ENCODE results near the gene EPB41.
"Not testable (repeated sequence)": the region's sequence is repeated elsewhere in the genome, so short reads cannot be mapped to it uniquely, and the experiment has no call there.

EPB41 gene

DNA sequence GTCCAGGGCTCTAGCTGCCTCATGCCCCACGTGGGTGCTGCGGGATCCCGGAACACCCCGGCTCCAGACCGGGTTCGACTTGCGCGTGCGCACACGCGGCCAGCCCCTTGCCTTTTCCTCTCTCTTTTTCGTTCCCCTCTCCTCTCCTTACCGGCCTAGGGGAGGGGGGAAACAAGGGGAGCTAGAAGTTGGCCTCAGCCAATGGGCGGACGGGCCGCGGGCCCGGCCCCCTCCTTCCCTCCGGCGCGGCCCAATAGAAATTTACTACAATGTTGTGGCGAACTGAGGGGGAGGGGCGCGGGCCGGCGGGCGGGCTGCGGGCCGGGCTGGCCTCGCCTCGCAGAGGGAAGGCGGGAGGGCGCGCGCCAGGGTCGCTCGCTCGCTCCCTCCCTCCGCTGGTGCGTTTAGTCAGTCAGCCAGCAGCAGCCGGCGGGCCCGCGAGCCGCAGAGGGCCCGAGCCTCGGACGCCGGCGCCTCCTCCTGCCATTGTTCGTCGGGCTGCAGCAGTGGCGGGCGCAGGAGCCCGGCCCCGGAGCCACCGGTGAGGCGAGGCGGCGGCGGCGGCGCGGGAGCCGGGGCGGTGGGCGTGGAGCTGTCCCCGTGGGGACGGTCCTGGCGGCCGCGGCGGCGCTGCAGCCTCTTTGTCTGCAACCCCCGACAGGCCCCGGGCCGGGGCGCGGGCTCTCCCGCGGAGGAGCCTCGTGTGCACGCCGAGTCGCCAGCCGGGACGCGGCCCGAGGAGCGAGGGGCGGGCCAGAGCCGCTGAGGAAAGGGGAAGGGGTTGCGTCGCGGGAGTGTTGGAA is at the start of gene EPB41:
EPB41 (plus strand) TSS at position 342 of the 803 bp plus-strand sequence. CDS start 72,869 bp downstream, outside the sequence.
- DNase-seq, result peak; percentile 90 to 95

DNA sequence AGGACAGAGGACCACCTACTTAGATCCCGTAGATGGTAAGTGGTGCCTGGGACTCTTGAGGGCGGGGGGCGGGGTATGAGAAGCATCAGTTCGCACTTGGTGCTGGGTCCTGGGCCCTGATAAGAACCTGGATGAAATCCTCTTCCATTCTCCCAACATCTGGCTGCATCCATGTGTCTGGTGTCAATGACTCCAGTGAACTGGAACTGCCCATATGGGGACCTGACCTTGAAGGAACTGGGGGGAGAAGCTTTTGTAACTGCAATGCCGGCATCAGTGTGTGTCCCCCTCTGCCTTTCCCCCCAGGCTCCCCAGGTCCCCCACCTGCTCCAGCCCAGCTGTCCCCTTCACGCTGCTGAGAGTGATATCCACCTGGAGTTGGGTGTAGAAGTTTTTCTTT is 49.7 kb upstream of the EPB41 start:
- DNase-seq, result no peak

DNA sequence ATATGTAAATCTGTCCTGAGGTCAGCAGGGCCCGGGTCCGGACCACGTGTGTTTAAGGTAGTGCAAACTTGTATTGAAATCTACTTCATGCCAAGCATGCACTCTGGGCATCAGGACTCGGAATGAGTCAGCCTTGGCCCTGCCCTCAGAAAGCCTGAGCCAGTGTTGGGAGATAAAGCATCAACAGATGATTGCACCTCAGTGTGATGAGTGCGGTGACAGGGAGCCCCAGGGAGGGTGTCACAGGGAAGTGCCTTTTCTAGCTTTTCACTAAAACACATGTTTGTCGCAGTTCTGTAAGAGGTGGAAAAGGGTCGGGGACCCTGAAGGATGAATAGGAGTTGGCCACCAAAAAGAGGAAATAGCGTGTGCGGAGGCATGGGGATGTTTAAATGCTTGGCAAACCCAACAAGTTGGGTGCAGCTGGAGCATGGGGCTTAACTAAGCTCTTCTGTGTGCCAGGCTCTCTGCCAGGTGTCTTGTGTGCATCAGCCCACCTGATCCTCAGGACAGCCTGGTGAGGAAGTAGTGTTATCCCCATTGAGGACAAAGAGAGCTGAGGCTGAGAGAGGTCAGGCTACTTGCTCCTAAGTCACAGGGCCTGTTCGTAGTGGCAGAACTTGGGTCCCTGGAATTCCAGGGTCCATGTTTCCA is 48.2 kb upstream of the EPB41 start:
- DNase-seq, result no peak

DNA sequence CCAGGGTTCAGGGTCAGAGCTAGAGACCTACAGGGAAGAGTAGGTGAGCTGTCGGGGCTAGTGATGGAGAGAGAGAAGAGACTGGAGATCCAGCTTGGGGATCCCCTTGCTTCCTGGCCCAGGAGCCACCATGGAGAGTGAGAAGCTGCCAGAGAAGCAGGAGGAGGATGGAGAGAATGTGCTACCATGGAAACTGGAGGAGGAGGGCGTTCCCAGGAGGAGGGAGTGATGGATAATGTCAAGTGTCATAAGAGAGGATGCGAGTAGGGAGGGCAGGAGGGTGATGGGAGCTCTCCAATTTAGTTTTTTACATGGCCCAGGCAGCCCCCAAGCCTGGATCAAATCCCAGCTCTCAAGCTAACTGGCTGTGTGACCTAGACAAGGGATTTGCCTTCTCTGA is 46.5 kb upstream of the EPB41 start:
- no peak for DNase-seq

DNA sequence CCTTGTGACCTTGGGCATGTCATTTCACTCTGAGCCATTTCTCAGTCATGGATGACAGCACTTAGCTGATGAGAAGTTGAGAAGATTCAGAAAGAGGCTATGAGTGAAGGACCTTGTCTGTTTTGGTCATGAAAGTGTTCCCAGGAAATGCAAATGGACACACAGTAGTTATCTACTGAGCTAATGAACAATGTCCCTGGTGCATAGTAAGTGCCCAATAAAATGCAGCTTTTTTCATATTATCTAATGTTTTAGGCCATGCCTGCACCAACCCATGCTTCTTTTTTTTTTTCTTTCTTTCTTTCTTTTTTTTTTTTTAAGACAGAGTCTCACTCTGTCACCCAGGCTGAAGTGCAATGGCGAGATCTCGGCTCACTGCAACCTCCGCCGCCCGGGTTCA is 44.4 kb upstream of the EPB41 start:
- no peak for DNase-seq

DNA sequence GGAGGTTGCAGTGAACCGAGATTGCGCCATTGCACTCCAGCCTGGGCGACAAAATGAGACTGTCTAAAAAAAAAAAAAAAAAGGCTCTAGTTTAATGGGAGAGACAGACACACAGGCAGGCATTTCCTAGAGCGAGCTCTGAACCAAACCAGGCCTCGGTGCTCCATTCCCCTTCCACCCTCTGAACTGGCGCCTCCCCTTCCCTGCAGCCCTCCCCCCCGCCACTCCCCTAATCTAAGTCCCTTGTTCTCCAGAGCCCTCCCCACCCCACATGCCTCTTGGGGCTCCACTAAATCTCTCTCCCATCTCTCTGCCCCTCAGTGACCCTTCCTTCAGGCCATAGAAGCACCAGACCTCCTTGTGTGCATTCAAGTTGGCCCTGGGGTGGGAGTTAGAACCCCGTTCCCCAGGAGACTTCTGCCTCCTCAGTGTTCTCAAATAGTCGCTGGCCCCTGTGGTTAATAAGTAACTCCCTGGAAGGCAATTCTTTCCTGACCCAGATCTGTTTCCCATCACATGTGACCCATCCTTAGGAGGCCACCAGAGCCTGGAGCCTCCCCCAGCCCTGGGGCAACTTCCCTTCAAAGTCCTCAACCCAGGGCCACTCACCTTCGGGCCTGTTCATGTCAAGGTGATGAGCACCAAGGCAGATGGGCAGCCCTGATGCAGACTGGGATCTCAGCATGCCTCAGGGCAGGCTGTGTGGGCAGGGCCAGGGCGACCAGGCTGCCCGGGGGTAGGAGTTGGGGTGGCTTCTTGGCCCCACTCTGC is 42.6 kb upstream of the EPB41 start:
- no peak for DNase-seq

DNA sequence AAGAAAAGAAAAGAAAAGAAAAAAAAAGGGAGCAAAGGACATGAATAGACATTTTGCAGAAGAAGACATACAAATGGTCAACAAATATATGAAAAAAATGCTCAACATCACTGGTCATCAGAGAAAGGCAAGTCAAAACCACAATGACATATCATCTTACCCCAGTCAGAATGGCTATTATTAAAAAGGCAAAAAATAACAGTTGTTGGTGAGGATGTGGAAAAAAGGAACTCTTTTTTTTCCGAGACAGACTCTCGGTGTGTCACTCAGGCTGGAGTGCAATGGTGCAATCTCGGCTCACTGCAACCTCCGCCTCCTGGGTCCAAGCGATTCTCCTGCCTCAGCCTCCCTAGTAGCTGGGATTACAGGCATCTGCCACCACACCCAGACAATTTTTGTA is 39.2 kb upstream of the EPB41 start:
- not testable (repeated sequence) for DNase-seq

DNA sequence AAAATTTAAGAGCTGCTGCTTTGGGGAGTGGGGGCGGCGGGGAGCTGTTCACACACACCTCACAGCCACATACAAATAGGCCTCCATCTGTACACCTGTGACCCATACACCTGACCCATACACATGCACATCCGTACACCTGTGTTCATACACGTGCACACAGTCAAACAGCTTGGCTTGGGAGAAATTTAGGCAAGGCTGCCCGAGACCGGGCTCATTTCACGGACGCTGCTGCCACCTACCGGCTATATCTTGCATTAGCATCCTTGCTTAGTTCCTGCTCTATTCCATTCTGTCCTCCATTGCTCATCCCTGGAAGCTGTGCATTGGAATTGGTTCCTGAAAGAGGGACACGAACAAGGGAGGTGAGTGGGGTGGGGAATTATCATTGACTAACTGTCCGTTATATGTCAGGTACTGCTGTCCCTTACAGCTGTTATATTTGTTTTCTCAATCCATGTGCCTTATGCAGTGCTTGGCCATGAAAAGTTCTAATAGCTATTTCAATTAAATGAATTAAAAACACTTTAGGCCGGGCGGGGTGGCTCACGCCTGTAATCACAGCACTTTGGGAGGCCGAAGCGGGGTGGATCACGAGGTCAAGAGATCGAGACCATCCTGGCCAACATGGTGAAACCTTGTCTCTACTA is 37.1 kb upstream of the EPB41 start:
- DNase-seq, result peak; percentile 53 to 56

DNA sequence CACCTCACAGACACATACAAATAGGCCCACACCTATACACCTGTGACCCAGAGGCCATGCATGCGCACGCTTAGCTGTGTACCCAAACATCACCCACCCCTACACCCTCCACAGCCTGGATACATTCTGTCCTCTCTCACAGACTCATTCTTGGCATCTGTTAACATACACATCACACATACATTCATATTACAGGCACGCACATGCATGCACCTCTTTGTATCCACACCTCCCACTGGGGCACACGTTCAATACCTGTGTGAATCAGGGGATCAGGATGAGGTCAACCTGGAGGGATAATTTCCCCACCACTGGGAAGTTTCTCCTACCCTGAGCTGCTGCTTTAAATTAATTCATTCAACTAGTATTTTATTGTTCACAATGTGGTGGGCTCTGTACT is 35.6 kb upstream of the EPB41 start:
- no peak for DNase-seq

DNA sequence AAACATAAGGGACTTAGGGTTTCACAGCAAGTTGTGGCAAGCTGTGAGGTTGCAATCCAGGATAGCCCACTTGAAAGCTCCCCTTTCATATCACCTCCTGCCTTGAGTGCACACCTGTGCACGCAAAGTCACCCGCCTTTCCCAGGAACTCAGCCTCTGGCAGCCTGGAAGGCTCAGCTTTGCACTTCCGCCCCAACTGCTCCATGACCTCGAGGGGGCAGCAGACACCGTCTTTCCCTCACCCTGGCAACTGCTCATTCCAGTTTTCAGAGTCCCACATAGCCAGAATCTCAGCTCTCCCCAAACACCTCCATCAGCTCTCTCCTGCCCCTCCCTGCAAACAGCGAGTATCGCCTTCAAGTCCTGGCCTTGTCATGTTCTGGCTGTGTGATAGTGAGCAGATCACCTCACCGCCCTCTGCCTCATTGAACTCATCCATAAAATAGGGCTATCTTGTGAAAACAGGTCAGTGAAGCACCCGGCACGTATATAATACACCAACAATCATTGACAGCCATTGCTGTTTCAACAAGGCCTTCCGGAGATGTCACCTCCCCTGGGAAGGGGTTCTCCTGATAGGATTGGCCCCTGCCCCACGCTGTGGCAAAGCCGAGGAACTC is 32.2 kb upstream of the EPB41 start:
- DNase-seq, result peak; percentile 73 to 79

DNA sequence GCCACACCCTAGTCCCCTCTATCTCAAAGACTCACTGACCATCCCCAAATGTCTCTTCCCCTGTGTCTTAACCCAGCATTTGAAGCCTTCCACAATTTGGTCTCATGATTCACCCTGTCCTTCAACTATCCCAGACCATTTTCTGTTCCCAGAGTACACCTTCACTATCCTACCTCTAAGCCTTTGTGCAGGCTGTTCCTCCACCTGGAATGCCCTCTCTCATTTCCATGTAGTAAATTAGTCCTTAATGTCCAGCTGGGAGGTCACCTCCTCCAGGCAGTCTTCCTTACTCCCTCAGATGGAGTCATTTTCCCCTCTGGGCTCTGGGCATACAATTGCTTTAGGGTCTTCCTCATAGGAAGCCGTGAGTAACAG is 31.1 kb upstream of the EPB41 start:
- DNase-seq, result no peak

DNA sequence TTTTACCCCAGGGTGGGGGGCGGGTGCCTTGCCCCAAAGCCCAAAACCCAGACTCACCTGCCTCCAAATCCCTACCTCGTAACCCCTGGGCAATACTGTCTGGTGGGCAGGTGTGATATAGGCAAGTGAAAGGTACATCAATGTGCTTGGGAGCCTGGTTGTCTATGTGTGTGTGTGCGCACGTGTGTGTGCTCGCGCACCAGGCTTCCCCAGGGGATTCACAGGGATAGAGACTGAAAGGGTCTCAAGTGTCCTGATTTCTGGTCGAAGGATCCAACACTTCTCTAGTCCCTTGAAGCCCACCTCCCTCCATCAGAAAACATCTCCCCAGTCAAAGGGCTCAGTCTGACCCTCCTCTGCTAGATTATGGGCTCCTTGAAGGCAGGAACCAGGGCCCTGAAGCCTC is 28.9 kb upstream of the EPB41 start:
- no peak for DNase-seq

DNA sequence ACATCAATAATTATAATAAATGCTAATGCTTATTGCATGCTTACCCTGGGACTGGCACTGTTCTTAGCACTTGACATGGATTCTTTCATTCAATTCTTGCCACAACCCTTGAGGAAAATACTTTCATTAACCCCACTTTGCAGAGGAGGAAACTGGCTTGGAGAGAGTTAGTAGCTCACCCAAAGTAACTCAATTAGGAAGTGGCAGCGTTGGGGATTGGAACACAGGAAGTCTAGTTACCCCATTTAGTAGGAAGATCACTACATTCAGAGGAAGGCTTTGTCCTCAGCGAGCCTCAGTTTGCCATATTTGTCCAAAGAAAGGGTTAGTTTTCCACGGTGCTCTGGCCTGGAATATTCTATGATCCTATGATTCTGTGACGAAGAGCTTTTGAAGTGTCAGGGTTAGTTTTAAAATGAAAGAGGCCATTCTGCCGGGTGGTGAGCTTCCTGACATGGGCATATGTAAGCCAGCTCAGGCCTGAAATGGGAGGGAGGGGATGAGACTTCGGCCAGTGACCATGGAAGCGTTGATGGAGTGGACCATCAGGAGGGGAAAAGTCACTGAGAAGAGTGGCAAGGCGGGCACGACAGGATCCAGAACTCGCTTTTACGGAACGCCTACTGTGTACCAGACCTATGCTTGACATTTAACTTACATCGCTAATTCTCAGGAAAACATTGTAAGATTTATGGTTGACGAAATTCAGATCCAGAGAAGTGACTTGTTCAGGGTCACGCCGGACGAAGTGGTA is 28.2 kb upstream of the EPB41 start:
- DNase-seq, result no peak

DNA sequence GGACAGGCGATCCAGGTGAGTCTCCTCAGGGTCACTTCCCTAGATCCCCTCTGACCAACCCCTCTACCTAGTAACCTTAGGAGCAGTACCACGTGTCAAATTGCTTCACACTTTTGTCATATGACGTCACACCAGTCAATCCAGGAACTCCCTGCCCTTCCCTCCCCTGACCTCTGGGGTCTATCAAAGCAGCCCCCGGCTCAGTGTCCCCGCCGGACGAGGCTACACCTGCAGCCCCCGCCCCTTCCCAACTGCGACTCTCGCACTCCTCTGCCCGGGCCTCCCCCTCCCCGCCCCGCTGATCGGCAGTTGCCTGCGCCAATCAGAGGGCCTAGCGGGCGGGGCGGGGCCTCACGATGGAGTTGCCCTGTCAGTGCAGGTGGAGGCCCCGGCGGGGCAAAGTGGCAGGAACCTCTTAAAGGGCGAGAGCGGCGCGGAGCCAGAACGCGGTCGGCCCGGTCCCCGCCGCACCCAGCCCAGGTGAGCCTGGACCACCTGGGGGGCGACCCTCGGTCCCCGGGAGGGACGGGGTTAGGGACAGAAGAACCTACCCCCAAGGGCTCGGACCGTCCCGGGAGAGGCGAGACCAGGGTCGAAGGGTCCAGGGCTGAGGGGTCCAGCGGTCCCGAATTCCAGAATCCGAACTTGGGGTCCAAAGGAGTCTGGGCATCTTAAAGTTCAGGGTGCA is 27.5 kb upstream of the EPB41 start:
- DNase-seq, result peak; percentile 57 to 72

DNA sequence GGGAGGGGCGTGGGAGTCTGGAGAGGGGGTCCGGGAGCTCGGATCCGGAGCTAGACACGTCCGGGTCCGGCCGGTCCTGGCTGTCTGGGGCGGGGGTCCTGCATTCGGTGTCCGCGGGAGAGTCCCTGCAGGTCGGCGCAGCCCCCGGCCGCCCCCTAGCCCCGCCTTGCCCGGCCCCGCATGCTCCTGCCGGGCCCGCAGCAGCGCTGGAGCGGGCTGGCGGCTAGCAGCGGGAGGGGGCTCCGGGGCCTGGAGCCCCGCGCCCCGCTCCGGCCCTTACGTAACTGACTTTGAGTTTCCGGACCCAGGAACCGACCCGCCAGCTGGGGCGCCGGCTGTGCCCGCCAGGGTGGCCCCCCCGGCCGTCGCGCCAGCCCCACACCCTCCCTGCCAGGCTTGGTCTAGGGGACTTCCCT is 26.9 kb upstream of the EPB41 start:
- no peak for DNase-seq

DNA sequence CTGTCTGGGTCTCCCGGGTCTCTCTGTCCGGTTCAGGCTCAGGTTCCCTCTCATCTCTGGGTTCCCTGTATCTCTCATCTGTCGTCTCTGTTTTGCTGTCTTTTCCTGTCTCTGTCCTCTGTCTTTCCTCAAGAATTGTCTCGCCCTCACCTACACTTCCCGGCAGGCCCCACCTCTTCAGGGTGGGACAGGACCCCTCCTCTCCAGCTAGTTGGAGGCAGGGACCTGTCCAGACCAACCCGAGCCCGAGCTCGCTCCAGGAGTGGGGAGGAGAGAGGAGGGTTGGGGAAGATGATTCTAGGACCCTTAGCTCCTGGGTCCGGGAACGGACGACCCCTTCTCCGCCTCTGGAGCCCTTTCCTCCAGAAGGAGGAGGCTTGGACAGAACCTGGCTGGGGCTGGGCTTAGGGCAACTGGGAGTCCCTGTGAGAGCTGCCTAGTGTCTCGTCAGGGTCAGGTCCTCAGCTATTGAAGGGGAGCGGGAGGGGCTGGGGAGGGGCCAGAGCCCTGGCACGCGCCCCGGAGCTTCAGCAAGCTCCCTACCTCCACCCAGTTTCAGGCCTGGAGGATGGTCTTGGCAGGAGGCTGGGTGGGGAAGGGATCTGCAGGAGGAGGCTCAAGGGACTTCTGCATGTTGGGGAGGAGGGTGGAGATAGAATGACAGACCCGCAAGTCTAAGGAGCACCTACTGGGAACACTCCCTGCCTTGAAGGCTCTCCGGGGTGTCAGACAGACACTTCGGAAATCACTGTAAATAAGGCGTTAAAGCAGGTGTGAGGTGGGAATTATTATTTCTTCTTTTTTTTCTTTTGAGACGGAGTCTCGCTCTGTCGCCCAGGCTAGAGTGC is 26.3 kb upstream of the EPB41 start:
- DNase-seq, result no peak

DNA sequence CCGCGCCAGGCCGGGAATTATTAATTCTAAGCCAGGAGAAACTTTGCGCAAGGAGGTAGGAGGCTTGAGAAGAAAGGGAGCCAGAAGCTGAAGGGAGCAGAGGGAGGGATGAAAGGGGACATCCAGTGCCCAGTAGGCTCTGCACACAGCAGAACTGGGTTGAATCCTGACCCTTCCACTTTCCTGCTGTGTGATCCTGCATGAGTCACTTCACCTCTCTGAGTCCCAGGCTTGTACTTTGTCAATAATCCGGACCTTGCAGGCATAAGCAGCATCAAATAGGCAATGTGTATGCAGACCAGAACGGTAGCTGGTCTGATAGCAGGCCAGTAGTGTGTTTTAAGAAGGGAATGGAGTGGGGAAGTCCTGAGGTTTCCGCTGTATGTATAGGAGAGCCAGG is 25.5 kb upstream of the EPB41 start:
- no peak for DNase-seq

DNA sequence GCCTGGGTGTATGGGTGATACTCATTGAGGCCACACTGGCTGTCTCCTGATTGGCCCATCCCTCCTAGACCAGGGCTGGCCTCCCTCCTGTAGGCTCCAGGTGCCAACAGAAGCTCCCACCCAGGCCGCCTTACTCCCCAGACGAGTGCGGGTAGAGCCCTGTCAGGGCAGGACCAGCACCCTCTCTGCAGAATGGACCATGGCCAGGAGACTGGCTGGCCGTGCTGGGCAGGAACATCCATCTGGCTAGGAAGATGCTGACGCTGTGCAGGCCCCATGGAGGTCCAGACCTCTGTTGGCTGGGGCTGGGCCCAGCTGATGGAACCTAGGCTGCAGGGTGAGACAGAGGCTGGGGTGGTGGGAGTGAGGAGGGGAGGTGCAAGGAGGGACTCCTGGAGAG is 25.0 kb upstream of the EPB41 start:
- no peak for DNase-seq

DNA sequence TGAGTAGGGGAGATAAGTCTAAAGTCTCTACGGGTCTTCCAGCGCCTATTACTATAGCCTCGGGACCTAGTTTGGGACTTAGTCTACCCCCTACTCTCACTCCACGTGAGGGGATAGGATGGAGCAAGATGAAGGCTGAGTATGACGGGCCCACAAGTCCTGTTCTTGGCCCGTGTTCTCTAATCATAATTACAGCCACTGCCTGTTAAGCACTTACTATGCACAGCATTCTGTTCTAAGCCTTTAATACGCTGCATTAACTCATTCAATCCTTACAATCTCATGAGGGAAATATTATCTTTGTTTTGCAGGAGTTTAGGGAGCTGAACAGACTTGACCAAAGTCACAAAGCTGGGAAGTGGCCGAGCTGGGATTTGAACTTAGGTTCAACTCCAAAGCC is 23.9 kb upstream of the EPB41 start:
- DNase-seq, result no peak

DNA sequence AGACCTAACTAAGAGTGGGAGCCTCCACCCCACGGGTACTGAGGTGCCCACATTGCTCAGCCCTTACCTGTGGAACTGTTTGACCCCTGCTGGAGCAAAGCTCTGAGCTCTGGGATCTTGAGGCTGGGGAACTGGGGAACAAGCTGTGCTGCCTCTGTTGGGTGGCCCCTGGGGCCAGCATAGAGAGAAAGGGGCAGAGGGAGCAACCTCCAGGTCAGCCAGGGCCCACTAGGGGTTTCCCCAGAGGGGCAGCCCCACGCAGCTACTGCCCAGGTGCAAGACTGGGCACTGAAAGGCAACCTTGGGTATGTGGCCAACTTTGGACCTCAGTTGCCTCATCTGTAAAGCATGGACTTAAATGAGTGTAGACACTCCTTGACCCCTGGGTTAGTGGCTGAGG is 23.5 kb upstream of the EPB41 start:
- no peak for DNase-seq

DNA sequence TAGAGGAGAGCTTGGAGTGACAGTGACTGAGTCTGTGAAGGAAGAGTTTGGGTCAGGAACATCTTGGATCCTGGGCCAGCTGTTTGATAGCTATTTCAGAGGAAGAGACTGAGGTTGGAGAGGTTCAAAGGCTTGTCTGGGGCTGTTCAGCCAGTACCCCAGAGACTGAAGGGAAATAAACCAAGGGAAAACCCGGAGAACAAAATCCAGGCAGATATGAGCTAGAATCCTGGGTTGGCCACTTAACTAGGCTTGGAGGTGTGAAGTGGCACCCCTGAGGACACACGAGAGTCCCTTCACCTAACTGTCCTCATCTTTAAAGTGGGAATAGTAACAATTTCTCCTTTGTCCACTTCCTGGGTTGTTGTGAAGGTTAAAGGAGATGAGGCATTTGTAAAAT is 23.1 kb upstream of the EPB41 start:
- DNase-seq, result no peak
